Head of caudate nucleus (tissue), 42 donors: ENCODE data around the gene CCDC12.
"Not testable (repeated sequence)": the region's sequence is repeated elsewhere in the genome, so short reads cannot be mapped to it uniquely, and the experiment has no call there.

ENCODE experiments used
- DNase-seq, 42 donors: peaks; one replicate each; pipeline versions ENCODE4 v3.0.0 to v3.0.0-alpha.2; 2020 to 2021; ENCODE audit warnings: mixed read lengths in 7 of 42
- intact Hi-C: fragments of 100-400 bp; cut with DNase I; formaldehyde crosslinking; loops from one replicate; pipeline ENCODE4 v1.15.0; 2022

CCDC12 gene

GRCh38 chr3:46922871-46923558 is 53.5 kb downstream of the CCDC12 start:
- DNase-seq, result peak in 2 of 42 donors; percentile 12 to 21
- intact Hi-C loops, result no loop called here

- intact Hi-C loops, result no loop called here
- peak in 1 of 42 donors; percentile 6 for DNase-seq
These were observed 54.1 kb downstream of the CCDC12 start for GRCh38 chr3:46922426-46922825.

GRCh38 chr3:46921871-46922271 is 54.7 kb downstream of the CCDC12 start:
- peak in 2 of 42 donors; percentile 1 to 15 for DNase-seq
- intact Hi-C loops, result no loop called here

GRCh38 chr3:46921041-46921440 is 55.5 kb downstream of the CCDC12 start:
- no peak for DNase-seq
- intact Hi-C loops, result no loop called here

- DNase-seq, result no peak
These were observed 57.9 kb downstream of the CCDC12 start for GRCh38 chr3:46918634-46919033.

GRCh38 chr3:46918202-46918601 is 58.3 kb downstream of the CCDC12 start:
- DNase-seq, result no peak
- intact Hi-C loops, result no loop called here

More at GRCh38 chr3:46918634-46919033, 57.9 kb downstream of the CCDC12 start:
- intact Hi-C loops, result no loop called here

GRCh38 chr3:46917257-46917656 is 59.3 kb downstream of the CCDC12 start:
- no peak for DNase-seq

GRCh38 chr3:46916799-46917198 is 59.7 kb downstream of the CCDC12 start:
- intact Hi-C loops, result no loop called here
- peak in 1 of 42 donors; percentile 18 for DNase-seq

More at GRCh38 chr3:46917257-46917656, 59.3 kb downstream of the CCDC12 start:
- intact Hi-C loops, result no loop called here

- intact Hi-C loops, result no loop called here
- DNase-seq, result no peak
These were observed 60.3 kb downstream of the CCDC12 start for GRCh38 chr3:46916278-46916677.

GRCh38 chr3:46915297-46915822 is 61.2 kb downstream of the CCDC12 start:
- intact Hi-C loops, result no loop called here
- no peak for DNase-seq

GRCh38 chr3:46914849-46915248 is 61.7 kb downstream of the CCDC12 start:
- intact Hi-C loops, result no loop called here
- peak in 1 of 42 donors; percentile 9 for DNase-seq

- no peak for DNase-seq
These were observed 62.9 kb downstream of the CCDC12 start for GRCh38 chr3:46913644-46914043.

GRCh38 chr3:46912986-46913385 is 63.6 kb downstream of the CCDC12 start:
- intact Hi-C loops, result no loop called here
- DNase-seq, result no peak

More at GRCh38 chr3:46913644-46914043, 62.9 kb downstream of the CCDC12 start:
- intact Hi-C loops, result no loop called here

GRCh38 chr3:46910914-46911313 is 65.6 kb downstream of the CCDC12 start:
- intact Hi-C loops, DNase-seq: not testable (repeated sequence)

- no peak for DNase-seq
- intact Hi-C loops, result no loop called here
These were observed 66.3 kb downstream of the CCDC12 start for GRCh38 chr3:46910166-46910760.

- intact Hi-C loops, result loop anchor here (2.0 to 5.0 kb wide), 2 partner anchors 43 to 202 kb away; no protein-coding TSS in a partner anchor
- peak; percentile 77 to 94 (median 88) for DNase-seq
These were observed 66.9 kb downstream of the CCDC12 start for GRCh38 chr3:46909535-46910161.

- intact Hi-C loops, result loop anchor here (2.0 to 5.0 kb wide), 2 partner anchors 42 to 202 kb away; no protein-coding TSS in a partner anchor
- DNase-seq, result no peak
These were observed 67.5 kb downstream of the CCDC12 start for GRCh38 chr3:46908986-46909534.

GRCh38 chr3:46908294-46908985 is 68.1 kb downstream of the CCDC12 start:
- DNase-seq, result no peak
- intact Hi-C loops, result loop anchor here (2.0 to 5.0 kb wide), 2 partner anchors 42 to 201 kb away; no protein-coding TSS in a partner anchor

GRCh38 chr3:46907960-46908293 is 68.6 kb downstream of the CCDC12 start:
- intact Hi-C loops, result loop anchor here (2.0 to 5.0 kb wide), 2 partner anchors 41 to 201 kb away; no protein-coding TSS in a partner anchor
- DNase-seq, result no peak
